Measurements from ENCODE around the gene AQP9.

Gene AQP9

DNA sequence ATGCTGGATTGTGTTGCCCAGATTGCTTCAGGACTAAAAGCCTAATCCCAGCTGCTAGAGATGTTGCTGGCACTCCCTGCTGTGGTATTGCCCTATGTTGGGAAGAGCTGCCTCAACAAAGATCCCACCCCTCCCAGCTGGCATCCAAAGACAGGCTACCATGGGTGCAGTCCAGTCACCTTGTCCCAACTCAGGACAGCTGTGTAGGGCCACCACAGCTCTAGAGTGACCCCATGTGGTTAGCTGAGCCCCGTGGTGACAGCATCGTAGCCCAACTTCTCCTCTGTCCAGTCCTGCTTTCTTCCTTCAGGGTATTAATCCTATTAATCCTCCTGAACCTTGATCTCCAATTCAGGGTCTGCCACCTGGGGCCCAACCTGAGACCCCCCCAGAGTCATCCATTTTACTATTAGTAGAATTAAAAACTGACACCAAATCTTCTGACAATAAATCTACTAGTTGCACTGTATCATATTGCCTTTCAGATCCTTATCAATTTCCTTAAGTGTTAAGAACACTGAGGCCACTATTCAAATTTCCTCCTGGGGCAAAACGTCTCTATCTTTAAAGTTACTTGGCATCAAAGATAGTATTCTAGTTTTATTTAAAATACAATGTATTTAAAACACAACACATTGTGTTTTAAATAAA is 83.5 kb downstream of the AQP9 start:
- in situ Hi-C loops (cut with MboI; ENCODE audit: low sequenced_read_pairs), result no loop called here

DNA sequence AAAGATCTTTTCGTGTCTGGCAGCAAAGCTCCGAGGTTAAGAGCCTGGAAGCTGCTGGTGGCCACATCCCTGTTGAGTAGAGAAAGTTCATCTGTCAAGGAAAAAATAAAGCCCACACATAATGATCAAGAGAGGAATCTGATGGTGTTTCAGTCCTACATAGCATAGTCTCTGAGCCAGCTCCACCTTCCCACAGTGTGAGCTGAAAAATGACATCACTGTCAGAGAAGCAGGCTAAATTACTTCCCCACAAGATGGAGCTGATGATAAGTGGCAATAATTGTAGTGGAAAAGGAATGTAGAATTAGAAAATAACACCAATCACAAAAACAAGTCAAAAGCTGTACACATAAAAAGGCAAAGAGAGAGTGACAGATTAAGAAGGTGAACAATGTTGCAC is 84.5 kb downstream of the AQP9 start:
- in situ Hi-C loops (cut with MboI; ENCODE audit: low sequenced_read_pairs), result no loop called here

DNA sequence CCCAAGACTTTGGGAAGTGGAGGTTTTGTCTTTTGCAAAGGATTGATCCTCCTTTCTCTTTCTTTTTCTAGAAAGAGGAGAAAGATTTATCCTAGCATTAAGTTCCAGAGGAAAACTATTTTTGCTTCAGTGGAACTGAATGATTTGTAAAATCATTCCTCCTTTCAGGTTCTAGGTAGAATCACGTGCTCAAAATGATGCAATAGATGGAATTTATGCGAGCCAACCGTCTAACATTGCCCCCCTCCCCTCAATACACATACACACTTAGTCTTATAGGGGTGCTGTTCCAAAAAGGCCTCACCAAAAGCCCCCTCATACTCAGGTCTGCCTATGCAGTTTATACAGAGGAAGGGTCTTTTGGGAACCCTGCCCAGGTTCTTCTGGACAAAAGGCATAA is 85.3 kb downstream of the AQP9 start:
- in situ Hi-C loops (cut with MboI; ENCODE audit: low sequenced_read_pairs), result no loop called here

DNA sequence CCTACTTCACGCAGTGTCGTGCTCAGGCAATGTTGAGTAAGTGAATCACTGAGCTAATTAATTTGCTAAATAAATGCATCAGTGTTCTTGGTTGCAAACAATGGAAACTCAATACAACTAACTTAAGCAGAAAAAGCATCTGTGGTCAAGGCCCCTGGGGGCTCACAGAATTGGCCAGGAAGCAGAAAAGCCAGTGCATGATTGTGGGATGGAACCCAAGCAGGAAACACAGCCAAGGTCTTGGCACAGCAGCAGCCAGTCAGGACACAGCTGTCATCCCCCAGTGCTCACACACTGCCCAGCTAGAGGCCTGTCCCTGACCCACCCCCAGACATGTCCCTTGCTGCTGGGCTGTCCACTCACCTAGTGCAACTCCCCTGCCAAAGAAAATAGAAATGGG is 85.9 kb downstream of the AQP9 start:
- in situ Hi-C loops (cut with MboI; ENCODE audit: low sequenced_read_pairs), result no loop called here

DNA sequence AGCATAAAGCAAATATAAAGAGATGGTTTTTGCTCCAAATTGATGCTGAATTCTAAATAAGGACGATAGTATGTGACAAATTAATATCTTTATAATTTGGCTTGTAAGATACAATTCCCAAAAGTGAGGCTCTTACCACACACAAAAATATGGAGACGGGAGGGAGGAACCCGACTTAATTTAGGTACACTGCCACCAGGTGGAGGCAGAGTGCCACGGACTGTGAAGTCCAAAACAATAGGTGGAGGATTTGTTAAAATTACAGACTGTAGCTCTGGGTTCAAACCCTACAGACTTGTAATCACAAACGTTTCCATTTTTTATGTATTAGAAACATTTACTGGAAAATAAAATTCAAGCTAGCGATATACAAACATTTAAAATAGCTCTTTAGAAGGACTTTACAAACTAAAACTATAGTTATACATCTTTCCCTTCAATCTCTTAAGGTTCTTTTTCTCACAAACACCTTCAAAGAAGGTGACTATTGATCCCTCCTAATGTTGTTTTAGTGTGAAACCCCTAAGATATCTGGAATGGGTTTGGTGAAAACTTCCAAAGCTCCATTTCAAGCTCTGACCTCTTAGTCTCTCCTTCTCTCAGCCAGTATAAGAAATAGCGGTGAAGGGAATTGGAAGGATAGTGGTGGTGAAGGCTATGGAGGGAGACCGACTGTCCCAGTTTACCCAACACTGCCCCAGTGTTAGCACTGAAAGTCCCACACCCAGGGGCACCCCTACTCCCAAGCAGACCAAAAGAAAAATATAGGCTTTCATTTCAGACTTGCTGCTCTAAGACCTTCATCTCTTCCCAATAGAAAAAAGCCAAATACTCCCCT is 89.7 kb downstream of the AQP9 start:
- in situ Hi-C loops (cut with MboI; ENCODE audit: low sequenced_read_pairs), result loop anchor here (25.0 kb wide), 1 partner anchor 534 kb away; the partner anchor contains the start of gene MINDY2

DNA sequence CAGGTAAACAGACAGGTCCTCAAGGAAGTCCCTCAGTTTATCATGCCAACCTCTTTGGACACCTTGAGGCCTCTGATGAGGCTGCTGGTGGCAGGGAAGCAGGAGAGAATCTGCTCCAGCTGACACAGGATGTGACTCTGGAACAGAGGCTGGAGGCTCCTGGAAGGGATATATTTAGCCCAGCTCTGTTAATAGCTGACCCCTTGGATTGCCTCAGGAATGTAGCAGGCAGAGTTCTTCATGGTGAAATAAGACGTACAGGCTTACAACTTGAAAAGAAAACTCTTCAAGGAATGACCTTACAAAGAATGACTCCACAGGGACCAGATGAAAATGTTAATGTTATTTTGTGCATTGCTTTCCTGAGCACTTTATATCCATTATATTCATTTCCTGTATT is 90.5 kb downstream of the AQP9 start:
- in situ Hi-C loops (cut with MboI; ENCODE audit: low sequenced_read_pairs), result loop anchor here (25.0 kb wide), 1 partner anchor 534 kb away; the partner anchor contains the start of gene MINDY2

DNA sequence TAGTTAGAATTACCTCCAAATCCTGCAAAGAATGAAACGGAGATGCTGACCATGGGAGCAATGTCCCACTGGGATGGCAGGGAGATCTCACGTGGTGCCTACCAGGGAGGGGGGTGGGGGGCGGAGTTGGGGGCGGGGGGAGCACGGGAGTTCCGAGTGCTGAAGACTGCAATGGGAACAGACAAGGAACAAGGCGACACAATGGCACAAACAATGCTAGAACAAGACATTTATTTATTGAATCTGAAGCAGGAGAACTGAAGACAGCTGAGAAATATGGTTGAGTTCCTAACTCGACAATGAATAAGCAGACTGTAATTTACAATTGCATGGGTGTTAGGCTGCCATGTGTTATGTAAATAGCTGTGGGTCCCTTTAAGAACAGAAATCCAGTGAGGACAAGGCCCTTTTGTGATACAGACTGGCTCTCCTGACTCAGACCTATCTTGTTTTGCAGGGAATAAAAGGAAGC is 91.2 kb downstream of the AQP9 start:
- in situ Hi-C loops (cut with MboI; ENCODE audit: low sequenced_read_pairs), result loop anchor here (25.0 kb wide), 1 partner anchor 533 kb away; the partner anchor contains the start of gene MINDY2

DNA sequence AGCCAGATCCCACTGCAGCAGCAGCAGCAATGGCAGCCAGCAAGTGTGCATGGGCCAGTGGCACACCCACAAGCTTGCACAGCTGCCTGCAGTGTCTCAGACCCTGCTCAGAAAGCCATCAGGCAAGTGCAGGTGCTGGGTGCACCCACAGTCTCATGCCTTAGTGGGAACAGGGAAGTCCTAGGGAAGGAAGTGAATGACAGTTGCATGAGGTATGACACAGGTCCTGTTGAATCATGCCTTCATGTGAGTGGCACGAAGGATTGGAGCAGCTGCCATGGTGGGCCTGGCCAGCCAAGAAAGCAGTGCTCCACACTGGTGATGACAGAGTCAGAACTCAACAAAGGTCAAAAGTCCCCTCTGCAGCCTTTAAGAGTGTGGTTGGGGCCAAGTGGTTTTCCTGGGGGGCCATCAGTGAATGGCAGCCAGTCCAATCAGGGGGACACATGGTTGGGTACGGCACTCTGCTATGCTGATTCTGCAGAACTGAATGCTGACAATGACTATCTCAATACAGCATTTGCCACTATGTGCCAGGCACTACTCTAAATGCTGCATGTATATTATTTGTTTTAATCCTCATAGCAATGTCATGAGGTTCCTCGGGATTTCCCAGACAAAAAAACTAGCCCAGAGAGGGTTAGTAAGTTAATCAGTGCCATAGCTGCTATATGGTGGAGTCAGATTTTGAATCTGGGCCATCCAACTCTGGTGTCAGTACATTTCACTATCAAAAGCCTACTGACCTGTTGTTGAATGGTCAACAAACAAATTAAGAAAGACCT is 94.3 kb downstream of the AQP9 start:
- in situ Hi-C loops (cut with MboI; ENCODE audit: low sequenced_read_pairs), result loop anchor here (25.0 kb wide), 1 partner anchor 530 kb away; the partner anchor contains the start of gene MINDY2

DNA sequence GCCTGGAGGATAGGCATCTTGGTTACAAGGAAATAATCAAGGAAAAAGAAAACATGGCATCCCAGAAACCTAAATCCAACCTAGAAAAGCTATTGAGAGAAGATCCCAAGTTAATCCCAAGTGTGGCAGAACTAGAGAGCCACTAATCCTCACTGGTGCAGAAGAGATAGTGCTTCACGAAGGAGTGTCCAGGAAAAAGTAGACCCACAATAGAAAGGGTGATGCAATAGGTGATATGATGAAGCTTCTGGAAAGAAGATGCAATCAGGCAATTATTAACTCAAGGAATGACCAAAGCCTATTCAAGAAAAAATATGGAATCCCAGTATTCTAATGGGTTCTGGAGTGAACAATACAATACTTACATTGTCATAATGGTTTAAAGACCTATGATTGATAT is 95.2 kb downstream of the AQP9 start:
- in situ Hi-C loops (cut with MboI; ENCODE audit: low sequenced_read_pairs), result loop anchor here (25.0 kb wide), 1 partner anchor 529 kb away; the partner anchor contains the start of gene MINDY2
